GM19351 (cell line): ENCODE measurements around the gene ZC2HC1B.

Experiments used
- ATAC-seq: cut with Tn5 transposase; IDR thresholded peaks from one replicate; pipeline ENCODE4 v1.9.1; 2021; ENCODE audit warnings: mild to moderate bottlenecking, moderate library complexity; ENCODE audit not compliant: unreplicated experiment

Gene ZC2HC1B

DNA sequence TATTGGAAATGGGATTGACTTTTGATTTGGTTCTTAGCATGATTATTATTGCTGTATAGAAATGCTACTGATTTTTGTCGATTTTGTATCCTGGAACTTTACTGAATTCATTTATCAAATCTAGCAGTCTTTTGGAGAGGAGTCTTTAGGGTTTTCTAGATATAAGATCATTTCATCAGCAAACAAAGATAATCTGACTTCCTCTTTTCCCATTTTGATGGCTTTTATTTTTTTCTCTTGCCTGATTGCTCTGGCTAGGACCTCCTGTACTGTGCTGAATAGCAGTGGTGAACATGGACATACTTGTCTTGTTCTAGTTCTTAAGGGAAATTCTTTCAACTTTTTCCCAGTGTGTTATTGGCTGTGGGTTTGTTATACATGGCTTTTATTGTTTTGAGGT lies 64.6 kb downstream of the ZC2HC1B start:
- ATAC-seq = no peak

GRCh38 chr6:143929975-143930374 lies 65.7 kb downstream of the ZC2HC1B start:
- ATAC-seq = no peak

GRCh38 chr6:143934331-143934730 lies 70.1 kb downstream of the ZC2HC1B start:
- ATAC-seq = no peak

DNA sequence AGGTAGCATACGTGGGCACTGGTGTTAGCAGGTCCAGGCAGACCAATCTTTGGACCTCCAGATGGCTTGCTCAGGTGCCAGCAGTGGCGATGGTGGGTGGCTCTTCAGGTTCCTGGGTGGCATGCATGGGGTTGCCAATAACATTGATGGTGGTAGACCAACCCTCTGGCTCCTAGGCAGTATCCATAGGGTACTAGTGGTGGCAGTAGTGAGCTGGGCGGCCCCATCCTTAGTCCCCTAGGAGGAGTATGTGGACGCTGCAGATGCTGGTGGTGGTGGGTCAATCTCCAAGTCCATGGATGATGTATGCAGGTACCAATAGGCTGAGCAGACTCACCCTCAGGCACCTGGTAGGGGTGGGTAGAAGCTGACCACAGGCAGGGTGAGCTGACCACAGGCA lies 70.6 kb downstream of the ZC2HC1B start:
- ATAC-seq = no peak

GRCh38 chr6:143936347-143936746 lies 72.1 kb downstream of the ZC2HC1B start:
- no peak for ATAC-seq

GRCh38 chr6:143936778-143937667 lies 72.7 kb downstream of the ZC2HC1B start:
- ATAC-seq = no peak

- ATAC-seq = no peak
Observed at GRCh38 chr6:143937668-143937970, 73.3 kb downstream of the ZC2HC1B start.

DNA sequence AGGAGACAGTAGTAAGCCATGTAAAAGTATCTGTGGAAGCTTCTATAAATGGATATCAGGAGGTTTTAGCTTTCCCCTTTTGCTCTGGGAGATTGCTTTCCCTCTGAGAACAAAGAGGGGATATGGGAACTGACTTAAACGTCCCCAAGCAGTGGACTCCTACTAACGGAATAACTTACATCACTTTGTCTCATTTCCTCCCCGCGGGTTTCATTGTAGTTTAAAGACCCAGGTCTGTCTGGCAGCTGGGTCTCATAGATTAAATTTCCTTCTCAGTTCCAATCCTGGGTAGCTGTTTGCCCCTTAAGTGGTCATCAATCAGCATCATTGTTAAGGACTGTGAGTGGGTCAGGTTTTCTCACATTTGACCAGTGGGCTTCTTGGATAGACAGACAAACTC lies 75.1 kb downstream of the ZC2HC1B start:
- ATAC-seq = no peak

- peak; percentile 98 for ATAC-seq
Observed at GRCh38 chr6:143940011-143940597, 75.8 kb downstream of the ZC2HC1B start.

DNA sequence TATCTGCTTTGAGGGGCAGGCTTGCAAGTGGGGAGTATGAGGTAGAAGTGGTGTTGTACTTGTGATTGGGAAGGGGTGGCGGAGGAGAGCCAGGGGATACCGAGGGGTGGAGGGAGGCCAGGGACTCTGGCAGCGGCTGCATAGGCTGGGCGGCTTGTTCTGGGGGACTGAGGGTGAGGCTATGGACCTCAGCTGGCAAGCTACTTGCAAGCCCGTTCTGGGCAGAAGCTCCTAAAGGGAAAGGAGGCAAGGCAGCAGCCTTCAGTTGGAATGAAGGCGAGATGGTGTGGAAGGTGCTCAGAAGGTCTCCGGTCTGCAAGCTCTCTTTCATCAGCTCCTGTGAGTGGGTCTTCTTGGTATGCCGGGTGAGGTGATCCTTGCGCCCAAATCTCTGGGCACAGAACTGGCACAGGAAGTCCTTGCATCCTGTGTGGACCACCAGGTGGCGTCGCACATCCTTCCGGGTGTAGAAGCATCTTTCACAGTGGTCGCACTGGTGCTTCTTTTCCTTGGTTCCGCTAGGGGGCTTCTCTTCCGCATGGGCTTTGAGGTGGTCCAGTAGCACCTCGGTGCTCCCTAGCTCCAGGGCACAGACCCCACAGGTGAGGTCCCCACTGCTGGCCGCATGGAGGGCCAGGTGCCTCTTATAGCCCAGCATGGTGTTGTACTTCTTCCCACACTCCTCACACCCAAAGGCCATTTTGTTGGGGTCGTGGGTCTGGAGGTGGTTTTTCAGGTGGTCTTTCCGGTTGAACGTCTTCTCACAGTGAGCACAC lies 77.8 kb downstream of the ZC2HC1B start:
- peak; percentile 40 for ATAC-seq

DNA sequence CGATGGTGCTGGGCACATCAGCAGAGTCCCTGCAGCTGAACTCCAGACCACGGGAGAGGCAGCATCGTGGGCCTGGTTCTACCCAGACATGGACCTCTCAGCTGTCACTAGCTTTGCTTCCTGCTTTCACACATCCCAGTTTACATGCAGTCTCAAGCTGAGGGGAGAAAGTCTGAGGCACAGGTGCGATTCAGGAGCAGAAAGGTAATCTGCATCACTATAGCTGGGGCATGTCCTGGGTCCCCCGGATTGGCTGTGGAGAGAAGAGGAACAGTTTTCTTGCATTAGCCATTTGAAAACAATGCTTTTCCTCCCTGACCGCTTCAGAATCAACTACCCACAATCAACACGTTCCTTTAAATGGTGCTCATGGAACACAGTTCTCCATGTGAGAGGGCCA lies 83.9 kb downstream of the ZC2HC1B start:
- ATAC-seq = no peak

DNA sequence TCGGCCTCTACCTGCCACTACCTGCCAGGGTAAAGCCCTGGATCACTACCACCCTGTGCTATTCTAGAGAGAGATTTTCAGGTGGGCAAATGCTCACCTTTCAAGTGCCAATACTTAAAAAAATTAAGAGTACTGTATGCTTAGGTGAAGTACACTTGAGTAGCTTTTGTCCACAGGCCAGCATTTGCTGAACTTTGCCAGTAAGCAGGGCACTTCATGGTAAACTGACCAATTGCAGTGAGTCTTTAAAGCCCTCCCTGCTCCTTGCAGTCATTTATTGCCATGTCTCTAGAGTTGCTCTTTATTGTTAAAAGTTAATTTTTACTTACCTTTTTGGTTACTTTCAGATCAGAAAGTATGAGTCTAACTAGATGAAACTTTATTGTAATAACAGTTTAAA lies 85.3 kb downstream of the ZC2HC1B start:
- no peak for ATAC-seq

GRCh38 chr6:143949962-143950361 lies 85.7 kb downstream of the ZC2HC1B start:
- no peak for ATAC-seq

GRCh38 chr6:143950875-143951274 lies 86.6 kb downstream of the ZC2HC1B start:
- no peak for ATAC-seq

DNA sequence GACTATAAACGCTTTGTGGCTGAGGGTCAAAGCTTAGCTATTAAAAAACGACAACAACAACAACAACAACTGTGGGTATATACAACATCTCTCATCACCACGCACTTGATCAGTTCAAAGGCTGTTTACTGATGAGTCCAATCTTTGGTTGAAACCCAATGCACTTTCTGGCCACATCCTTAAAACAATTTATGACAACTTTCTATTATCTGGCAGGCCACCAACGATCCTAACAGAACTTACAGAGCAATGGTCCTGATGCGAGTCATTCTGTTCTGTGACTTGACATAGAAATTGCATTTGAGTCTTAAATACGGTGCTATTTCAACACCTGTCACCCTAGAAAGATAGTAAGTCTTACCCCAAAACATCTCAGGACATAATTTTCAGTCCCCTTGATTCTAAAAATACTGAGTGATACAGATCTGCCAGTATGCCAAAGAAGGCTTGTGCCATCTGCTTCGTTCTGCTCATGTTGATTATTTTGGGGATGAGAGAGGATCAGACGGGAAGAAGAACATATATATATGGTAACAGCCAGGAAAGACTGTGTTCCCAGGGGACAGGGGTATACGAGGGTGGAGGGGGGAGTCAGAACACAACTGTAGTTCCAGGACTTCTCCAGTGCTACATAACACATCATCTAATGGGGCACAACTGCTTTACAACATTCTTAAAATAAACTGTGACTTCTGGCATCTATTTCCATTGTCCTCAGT lies 87.9 kb downstream of the ZC2HC1B start:
- ATAC-seq = no peak

DNA sequence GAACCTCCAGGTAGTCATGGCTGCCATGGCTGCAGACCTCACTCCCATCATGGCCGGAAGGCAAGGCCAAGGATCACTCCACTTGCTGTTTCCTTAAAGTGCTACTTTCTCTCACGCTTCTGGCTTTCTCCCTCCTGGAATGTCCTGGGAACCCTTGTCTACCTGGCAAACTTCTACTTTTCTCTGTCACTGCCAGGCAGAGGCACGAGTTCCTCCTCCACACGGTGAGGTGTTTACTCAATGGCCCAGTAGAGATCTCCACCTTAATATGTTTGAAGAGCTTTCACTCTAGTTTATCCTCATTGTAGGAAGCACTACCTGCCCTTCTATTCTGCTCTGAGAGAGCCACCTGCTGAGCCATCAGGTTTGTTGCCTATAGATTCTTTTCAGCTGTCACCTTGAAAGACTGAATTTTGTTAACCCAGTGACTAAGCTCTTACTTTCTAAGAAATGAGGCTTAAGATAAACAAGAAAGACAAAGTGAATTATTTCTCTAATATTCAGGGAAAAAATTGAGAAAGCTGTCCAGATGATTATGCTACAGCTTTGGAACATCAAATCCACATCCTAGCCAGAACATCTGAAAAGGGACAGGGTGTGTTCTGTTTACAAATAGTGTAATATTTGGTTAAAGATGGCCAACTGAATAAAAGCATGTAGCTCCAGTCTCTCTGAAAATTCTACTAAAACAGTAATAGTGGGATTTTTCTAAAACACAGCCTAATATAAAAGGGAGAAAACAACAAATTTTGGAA lies 88.8 kb downstream of the ZC2HC1B start:
- no peak for ATAC-seq

- ATAC-seq = no peak
Observed at GRCh38 chr6:143953922-143954321, 89.6 kb downstream of the ZC2HC1B start.

DNA sequence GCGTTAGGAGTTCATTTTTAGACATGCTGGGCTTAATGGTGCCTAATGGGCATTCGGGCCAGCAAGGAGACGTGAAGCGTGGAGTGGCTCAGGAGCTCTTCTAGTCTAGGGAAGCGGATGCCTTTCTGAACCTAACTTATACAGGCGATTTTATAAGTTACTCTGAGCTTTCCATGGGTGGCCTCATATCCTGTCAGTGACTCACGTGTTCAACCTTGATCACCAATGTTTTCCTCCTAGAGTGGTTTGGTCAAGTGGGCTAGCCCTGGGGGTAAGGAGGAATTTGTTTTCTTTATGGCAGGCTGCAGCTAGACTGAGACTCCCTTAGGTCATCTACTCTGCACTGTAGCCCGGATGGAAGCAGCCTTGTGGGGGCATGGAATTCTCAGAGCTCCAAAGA lies 91.7 kb downstream of the ZC2HC1B start:
- no peak for ATAC-seq

- no peak for ATAC-seq
Observed at GRCh38 chr6:143957679-143958274, 93.5 kb downstream of the ZC2HC1B start.

DNA sequence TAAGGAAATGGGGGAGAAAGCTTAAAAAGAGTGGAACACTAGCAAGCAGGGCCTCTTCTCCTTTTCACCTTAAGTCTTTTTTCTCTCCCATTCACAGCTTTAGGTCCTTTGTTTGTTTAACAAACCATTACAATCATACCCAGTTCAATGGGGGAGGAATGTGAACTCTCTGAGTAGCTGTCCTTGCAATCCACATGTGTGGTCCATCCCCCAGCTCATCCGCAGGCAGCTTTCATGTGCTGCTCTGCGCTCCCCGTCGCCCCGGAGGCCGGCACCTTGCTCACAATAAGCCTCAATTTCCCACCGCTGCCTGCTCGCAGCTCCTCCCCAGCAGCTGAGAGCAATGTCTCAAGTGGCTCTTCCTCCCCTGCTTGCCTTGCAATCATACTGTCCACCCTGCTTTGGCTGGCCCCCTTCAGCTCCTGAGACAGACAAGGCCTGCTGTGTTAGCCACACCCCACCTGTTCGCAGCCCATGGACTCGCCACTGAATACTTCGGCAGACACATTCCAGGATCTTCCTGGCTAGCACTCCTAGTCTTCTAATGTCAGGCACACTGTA lies 94.6 kb downstream of the ZC2HC1B start:
- no peak for ATAC-seq
